GM21447 (cell line): ENCODE data around the gene HDAC4.

Source experiments
- ATAC-seq: cut with Tn5 transposase; IDR thresholded peaks from one replicate; pipeline ENCODE4 v1.9.1; 2021; ENCODE audit not compliant: unreplicated experiment

The HDAC4 gene

DNA sequence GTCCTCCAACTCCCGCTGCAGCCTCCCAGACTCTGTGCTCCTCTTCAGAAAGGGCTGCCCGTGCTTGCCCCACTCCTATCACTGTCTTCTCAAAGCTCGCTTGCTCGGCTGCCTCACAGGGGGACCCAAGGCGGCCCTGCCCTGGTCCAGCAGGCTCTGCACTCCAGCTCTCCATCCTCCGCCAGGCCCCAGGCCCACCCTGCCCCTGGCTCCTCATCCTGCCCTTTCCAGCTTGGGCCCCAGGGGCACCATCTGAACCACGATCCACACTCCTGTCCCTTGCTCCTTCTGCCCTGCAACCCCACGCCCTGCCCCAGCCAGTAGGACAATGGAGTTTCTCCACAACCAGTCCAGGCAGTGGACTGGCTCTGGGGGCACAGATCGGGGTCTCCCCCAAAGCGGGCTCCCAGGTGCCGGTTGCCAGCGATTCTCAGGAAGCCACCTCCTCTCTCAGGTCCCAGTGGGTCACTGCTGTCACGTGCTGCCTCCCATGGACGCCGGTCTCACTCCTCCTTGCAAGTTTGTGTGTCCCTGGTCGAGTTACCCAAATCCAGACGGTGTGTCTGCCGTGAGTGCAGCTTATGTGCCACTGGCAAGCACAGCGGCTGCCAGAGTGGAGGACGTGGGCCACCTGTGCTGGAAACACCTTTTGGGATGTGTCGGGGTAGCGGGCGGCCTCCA is 238.5 kb downstream of the HDAC4 start:
- ATAC-seq = no peak

GRCh38 chr2:239161711-239162140 is 239.1 kb downstream of the HDAC4 start:
- ATAC-seq = no peak

- no peak for ATAC-seq
Observed at GRCh38 chr2:239160226-239161143, 240.3 kb downstream of the HDAC4 start.

DNA sequence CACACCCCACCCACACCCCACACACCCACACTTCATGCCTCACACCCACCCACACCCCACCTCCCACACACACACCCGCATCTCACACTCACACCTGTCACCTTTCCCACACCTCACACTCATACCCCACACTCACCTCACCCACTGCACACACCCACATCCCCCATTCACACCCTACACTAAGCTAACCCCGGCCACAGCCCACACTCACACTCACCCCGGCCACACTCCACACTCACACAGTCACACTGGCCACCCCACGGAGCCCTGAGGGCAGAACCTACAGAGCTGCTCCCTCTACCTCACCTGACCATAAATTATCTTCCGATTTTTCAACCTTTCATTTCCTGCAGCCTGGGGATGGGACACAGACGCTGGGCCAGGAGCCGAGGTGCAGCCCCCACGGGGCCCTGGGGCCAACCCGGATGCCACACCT is 241.3 kb downstream of the HDAC4 start:
- ATAC-seq = no peak

DNA sequence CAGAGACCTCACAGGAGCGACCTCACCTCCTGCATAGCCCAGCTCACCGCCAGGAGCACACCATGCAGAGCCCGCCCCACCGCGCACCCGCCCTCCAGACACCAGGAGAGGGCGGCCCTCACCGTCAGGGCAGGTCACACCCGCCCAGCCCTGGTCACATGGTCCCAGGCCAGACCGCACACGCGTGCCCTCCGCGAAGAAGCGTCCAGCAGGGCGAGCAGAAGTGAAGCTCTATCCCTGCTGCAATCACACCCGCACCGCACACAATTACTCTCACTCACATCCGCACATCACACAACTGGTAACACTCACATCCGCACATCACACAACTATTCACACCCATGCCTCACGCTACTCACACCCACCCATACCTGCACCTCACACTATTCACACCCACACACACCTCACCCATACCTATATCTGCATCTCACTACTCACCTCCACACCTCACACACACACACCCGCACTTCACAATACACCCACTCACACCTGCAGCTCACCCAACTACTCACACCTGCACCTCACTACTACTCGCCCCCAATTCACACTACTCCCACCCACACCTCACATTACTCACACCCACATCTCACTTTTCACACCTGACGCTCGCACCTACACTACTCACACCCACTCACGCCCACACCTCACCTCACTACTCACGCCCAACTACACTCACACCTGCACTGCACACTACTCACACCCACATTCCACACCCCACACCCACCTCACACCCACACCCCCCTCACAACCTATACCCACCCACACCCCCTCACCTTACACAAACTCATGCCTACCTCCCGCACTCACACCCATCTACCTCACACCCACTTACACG is 242.0 kb downstream of the HDAC4 start:
- no peak for ATAC-seq

GRCh38 chr2:239157771-239158170 is 243.0 kb downstream of the HDAC4 start:
- no peak for ATAC-seq

GRCh38 chr2:239157269-239157668 is 243.6 kb downstream of the HDAC4 start:
- ATAC-seq = no peak

GRCh38 chr2:239156516-239157265 is 244.1 kb downstream of the HDAC4 start:
- ATAC-seq = no peak

DNA sequence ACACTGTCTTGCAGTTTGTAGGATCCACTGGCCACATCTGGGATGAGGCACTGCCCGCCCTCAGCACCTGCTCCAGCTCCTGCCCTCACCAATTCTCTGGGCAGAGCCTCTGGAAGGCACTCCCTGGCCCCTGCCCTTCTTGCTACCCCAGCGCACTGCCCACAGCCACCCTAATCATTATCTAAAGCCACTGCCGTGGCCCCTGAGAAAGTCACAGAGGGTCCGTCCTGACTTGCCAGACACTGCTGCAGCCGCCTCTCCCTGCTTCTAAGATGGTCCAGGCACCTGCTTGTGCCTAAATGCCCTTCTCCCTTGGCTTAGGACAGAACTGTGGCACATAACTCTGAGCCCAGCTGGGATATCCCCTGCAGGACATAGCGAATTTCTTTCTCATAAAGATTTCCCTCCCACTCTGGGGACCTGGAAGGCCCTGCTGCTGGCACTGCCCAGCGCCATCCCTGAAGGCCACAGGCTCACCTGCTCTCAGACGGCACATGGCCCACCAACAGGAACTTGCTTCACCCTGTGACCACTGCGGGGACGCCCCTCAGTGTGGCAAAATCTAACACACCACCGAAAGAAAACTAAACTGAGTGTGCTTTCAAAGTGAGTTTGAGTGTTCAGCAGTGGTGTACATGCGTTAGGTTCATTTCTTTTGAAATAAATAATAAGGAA is 244.9 kb downstream of the HDAC4 start:
- ATAC-seq = no peak

- no peak for ATAC-seq
Observed at GRCh38 chr2:239154971-239155805, 245.6 kb downstream of the HDAC4 start.

- ATAC-seq = no peak
Observed at GRCh38 chr2:239153806-239154591, 246.8 kb downstream of the HDAC4 start.

GRCh38 chr2:239152916-239153305 is 247.9 kb downstream of the HDAC4 start:
- ATAC-seq = no peak

DNA sequence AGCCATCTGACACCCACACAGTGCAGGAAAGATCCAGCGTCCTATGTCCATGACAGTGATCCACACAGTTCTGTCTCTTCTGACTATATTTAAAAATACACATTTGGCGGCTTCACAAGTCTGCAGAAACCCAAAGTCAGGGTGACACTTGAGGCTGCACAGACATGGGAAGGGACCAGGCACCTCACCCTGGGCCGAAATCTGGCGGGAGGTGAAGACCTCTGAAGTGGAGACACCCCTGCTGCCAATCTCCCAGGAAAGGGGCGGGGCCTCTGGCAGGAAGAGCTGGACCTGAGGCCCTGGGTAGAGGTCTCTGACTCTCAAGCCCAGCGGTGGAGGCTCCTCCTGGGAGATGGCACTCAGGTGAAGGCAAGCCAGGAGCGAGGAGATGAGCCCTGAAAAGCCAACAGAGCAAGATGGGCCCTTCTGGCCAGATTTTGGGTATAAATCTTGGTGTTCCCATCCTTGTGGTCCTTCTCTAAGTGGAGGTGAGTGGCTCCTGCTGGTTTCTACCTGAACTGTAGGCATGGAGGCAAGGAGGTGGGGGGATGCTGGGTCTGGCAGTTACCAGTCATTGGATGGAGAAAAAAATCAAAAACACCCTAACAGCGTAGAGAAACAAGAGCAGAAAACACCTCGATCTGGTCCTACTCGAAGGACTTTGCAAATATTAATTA is 248.4 kb downstream of the HDAC4 start:
- ATAC-seq = no peak

DNA sequence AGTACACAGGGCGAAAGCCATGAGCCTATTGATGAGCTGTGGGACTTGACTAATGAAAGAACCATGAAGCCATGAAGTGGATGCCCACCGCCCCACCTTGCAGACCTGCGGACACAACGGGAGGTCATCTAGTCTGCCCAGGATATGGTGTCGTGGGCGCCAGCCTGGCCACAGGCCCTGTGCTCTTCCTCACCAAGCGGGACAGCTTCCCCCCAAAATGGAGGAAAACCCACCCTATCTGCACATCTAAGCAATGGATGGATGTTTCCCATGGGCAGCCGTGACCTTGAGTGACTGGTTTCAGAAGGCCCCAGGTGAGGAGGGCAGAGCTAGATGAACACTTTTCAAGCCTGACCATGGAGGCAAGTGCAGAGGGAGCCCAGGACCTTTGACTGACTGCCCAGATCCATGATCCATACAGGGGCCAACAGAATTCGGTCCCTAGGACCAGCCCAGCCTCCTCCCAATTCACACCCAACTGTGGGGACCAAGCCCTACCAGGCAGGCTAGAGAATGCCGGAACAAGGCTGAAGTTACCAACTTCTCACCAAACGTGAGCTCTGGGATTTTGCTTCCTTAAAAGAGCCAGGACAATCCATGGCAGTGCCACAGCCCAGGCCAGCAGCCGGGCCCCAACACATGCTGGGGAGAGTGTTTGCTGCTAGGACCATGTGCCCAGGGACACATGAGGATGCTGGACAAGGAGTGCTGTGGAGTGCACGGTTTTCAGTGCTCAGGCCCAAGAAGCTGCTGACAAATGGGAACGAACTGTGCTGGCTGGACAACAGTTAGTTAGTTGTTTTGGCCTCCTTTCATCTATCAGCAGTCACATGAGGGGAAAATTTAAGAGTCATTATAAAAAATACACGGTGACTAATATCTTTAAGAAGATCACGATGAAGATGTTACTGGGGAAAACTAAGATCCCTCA is 249.4 kb downstream of the HDAC4 start:
- no peak for ATAC-seq

GRCh38 chr2:239150125-239151011 is 250.5 kb downstream of the HDAC4 start:
- no peak for ATAC-seq

GRCh38 chr2:239149501-239149900 is 251.3 kb downstream of the HDAC4 start:
- ATAC-seq = no peak
